BLaER1 treated with 17β-estradiol and CSF1 and Interleukin-3, amounts not matched to agents 10 nM and 100 nM (cell line): ENCODE measurements around the gene SUB1.
"Not testable (repeated sequence)": the region's sequence is repeated elsewhere in the genome, so short reads cannot be mapped to it uniquely, and the experiment has no call there.

Source experiments
- H3K27ac ChIP-seq, 11 experiments: shearing (Covaris generic); formaldehyde crosslinking; 2 replicates each; pipeline ENCODE4 v1.8.1; 2022
- H3K27me3 ChIP-seq, 11 experiments: shearing (Covaris generic); formaldehyde crosslinking; 2 replicates each; pipeline ENCODE4 v1.8.1; 2022
- H3K36me3 ChIP-seq, 11 experiments: shearing (Covaris generic); formaldehyde crosslinking; 2 replicates each; pipeline ENCODE4 v1.8.1; 2022
- H3K4me1 ChIP-seq, 10 experiments: shearing (Covaris generic); formaldehyde crosslinking; 2 replicates each; pipeline ENCODE4 v1.8.1; 2022
- H3K4me2 ChIP-seq, 11 experiments: shearing (Covaris generic); formaldehyde crosslinking; 2 replicates each; pipeline ENCODE4 v1.8.1; 2022
- H3K4me3 ChIP-seq, 10 experiments: shearing (Covaris generic); formaldehyde crosslinking; 2 replicates each; pipeline ENCODE4 v1.8.1; 2022
- H3K9ac ChIP-seq, 11 experiments: shearing (Covaris generic); formaldehyde crosslinking; 2 replicates each; pipeline ENCODE4 v1.8.1; 2022
- H3K9me3 ChIP-seq, 11 experiments: shearing (Covaris generic); formaldehyde crosslinking; replicated peaks in 1 of 11; 2 replicates each; pipeline ENCODE4 v1.8.1; 2022
- H4K20me1 ChIP-seq, 11 experiments: shearing (Covaris generic); formaldehyde crosslinking; 2 replicates each; pipeline ENCODE4 v1.8.1; 2022
- Cebpa-rat ChIP-seq, 11 experiments: shearing (Covaris generic); IDR thresholded peaks; 2 replicates each; pipeline ENCODE4 v1.8.1; 2022

Gene SUB1

DNA sequence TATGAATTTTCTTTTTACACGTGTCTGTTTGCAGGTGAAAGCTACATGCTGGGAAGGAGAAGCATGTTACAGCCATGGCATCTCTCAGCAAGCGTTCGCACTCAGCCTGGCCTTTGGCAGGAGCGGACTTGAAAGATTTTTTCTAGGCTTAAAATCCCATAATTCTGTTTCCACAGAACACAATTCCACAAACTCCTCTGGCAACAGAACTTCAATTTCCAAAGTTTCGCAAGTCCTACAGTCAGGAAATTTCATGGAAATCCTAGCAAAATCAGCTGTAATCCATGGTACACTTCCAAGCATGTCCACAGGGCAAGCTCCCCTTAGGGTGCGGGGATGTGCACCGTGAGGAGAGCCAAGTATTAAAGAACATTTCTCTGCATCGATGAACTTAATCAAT is 35.9 kb downstream of the SUB1 start:
- no peak for TF ChIP-seq Cebpa-rat (IDR thresholded peaks at IDR 0.05)
- Histone ChIP-seq H3K4me1 (peaks cover 0 to 6% (median 0%) of the 10 kb centered on the region in 10 experiments; a peak in 1 of 20 replicates), H3K27ac (no peak overlapping the region), H3K4me2 (no peak overlapping the region), H3K9ac (no peak overlapping the region), H3K4me3 (no peak overlapping the region), H3K36me3 (peaks cover 0 to 4% (median 0%) of the 10 kb centered on the region in 11 experiments; a peak in 1 of 22 replicates), H4K20me1 (no peaks in the 10 kb centered on the region), H3K27me3 (no peaks in the 10 kb centered on the region), H3K9me3 (no peaks in the 10 kb centered on the region)

DNA sequence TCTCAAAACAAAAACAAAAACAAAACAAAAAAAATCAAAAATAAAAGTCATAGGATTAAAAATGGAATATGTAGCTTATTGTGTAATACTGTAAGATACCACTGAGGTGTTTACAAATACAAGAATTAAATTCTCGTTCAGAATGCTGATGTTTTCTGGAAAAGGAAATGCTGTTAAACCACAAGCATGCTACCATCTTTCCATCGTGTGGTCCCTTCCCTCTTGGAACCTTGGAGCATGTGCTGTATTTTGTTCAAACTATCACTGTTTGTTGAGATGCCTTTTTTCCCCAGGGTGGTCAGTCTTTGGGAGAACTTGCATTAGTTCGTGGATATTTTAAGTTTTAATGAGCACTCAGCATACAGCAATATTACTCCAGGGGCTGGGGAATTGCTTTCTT is 39.7 kb downstream of the SUB1 start:
- Histone ChIP-seq H3K4me3 (no peak overlapping the region), H4K20me1 (no peaks in the 10 kb centered on the region), H3K36me3 (no peaks in the 10 kb centered on the region), H3K9ac (no peak overlapping the region), H3K27me3 (no peaks in the 10 kb centered on the region), H3K27ac (no peak overlapping the region), H3K9me3 (no peaks in the 10 kb centered on the region), H3K4me1 (peaks cover 0 to 6% (median 0%) of the 10 kb centered on the region in 10 experiments; a peak in 1 of 20 replicates), H3K4me2 (no peak overlapping the region)
- TF ChIP-seq Cebpa-rat (IDR thresholded peaks at IDR 0.05), result 0 out of 22 replicates have a peak, but pooled peaks of 2 of the 11 experiments have one; percentile 16 to 34

DNA sequence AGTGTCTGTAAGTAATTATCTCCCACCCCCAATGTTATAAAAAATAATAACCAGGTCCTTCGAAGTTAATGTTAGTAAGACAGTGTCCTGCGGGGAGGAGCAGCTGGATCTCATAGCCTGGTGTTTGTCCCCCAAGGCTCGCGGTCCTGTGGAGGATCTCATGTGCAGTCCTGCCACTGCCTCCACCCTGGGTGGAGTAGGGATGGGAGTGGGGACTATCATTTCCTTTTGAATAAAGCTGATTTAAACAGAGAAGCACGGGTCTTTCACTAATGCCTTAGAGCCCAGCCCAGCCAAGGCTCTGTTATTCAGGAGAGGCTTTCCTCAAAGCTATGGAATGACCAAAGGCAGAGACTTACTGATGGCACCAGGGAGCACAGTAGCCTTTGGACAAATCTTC is 40.2 kb downstream of the SUB1 start:
- H3K27me3 ChIP-seq, result no peaks in the 10 kb centered on the region

DNA sequence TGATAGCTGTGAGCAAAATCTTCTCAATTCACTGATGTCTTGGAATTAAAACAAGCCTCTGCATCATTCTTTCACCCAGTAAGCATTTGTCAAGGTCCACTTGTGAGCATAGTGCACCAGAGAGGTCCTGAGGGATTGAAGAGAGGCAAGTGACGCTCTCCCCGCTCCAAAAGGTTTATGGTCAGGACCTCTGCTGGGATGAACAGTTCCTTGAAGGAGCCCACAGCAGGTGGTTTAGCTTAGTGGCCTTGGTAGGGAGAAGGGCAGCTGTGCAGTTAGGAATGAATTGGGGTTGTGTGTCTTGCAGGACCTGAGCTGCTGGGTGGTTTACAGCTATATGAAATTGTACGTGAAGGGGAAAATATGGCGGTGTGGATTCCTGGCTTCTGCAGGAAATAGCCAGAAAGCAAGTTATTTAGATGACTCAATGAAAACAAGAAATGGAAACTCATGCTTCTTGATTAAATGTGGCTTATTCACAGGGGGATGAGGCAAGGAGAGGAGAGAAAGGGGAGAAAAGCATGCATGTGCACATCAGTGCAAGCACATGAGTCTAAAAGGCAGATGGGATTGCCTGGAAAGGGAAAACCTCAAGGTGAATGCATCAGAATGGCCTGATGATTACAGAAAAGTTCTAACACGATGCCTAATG is 42.0 kb downstream of the SUB1 start:
- H3K36me3 ChIP-seq, result no peaks in the 10 kb centered on the region
- no peak overlapping the region for H3K9ac ChIP-seq
- H3K27me3 ChIP-seq, result no peaks in the 10 kb centered on the region
- no peak overlapping the region for H3K27ac ChIP-seq
- no peaks in the 10 kb centered on the region for H3K9me3 ChIP-seq
- no peak overlapping the region for H3K4me3 ChIP-seq
- H4K20me1 ChIP-seq, result no peaks in the 10 kb centered on the region
- TF ChIP-seq Cebpa-rat (IDR thresholded peaks at IDR 0.05), result no peak
- H3K4me2 ChIP-seq, result no peak overlapping the region
- peaks cover 0 to 6% (median 0%) of the 10 kb centered on the region in 10 experiments; a peak in 1 of 20 replicates for H3K4me1 ChIP-seq

More for the DNA sequence above, 40.2 kb downstream of the SUB1 start:
- Histone ChIP-seq H4K20me1 (no peaks in the 10 kb centered on the region), H3K36me3 (no peaks in the 10 kb centered on the region), H3K4me2 (no peak overlapping the region), H3K9me3 (no peaks in the 10 kb centered on the region), H3K4me3 (no peak overlapping the region), H3K27ac (no peak overlapping the region), H3K4me1 (peaks cover 0 to 6% (median 0%) of the 10 kb centered on the region in 10 experiments; a peak in 1 of 20 replicates), H3K9ac (no peak overlapping the region)
- TF ChIP-seq Cebpa-rat (IDR thresholded peaks at IDR 0.05), result no peak

DNA sequence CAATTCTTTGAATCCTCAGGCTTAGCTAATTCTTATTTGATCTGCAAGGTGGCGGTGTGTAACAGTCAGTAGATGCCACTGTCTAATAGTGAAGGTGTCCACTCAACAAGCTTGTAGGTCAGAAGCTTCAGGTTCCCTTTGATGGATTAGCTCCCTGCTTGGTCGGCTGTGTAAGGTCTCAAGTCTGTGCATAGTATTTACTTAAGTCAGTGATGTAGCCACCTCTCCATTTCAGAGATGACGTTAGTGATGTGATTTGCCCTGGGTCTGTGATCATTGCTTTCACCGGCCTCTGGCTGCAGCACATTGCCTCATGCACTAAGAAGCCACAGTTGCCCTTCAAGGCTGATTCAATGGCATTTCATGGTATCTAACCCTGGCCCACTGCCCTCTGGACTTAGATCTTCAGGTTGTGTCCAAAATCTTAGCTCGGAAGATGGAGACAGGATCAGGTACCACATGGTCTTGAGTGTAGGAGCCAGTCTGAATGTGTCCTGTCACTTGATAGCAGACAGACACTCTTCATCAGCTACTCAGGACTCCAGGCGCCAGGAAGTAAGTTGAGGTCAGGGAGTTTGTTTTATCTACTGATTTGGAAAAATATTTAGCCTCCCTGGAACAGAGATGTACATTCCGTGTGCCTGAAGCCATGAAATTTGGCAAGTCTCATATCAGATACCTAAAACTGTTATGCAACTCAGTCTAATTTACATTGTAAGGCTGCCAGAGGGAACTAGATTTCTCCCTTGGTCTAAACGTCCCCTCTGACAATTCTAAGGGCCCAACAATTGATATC is 42.9 kb downstream of the SUB1 start:
- Histone ChIP-seq H3K9me3 (no peaks in the 10 kb centered on the region), H3K4me2 (no peak overlapping the region), H3K27ac (no peak overlapping the region), H3K27me3 (no peaks in the 10 kb centered on the region), H3K9ac (no peak overlapping the region), H3K36me3 (no peaks in the 10 kb centered on the region), H3K4me3 (no peak overlapping the region), H4K20me1 (no peaks in the 10 kb centered on the region), H3K4me1 (peaks cover 0 to 6% (median 0%) of the 10 kb centered on the region in 10 experiments; a peak in 1 of 20 replicates)
- TF ChIP-seq Cebpa-rat (IDR thresholded peaks at IDR 0.05), result no peak

DNA sequence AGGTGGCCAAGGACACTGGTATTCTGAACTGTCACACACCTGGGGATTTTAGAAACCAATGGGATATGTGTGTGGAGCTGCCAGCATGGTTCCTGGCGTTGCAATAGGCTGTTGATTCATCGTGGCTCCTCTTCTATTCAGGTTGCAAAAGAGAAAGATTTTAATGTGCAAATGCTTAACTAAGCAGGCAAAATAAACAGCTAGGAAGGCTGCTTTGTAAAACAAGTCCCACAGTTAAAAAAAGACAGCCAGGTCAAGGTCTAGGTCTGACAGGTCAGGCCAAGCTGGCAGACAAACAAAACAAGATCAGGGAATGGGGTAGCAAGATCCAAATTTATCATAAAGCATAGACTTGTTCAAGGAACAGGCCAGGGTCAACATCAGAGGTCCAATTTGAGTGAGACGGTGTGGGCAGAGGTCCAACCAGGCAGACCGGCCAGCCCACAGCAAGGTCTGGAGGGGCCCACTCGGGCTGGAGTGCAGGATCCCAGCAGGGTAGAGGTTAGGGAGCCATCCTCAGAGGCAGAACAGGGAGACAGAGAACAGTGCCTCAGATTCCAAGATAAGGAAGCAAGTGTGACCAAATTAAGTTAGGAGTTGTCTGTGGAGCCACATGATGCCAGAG is 45.6 kb downstream of the SUB1 start:
- Histone ChIP-seq H3K27me3 (no peaks in the 10 kb centered on the region), H3K27ac (no peak overlapping the region), H3K4me2 (no peak overlapping the region), H4K20me1 (no peaks in the 10 kb centered on the region), H3K9ac (no peak overlapping the region), H3K4me1 (no peaks in the 10 kb centered on the region), H3K9me3 (no peaks in the 10 kb centered on the region), H3K36me3 (no peaks in the 10 kb centered on the region), H3K4me3 (no peak overlapping the region)
- TF ChIP-seq Cebpa-rat (IDR thresholded peaks at IDR 0.05), result no peak

DNA sequence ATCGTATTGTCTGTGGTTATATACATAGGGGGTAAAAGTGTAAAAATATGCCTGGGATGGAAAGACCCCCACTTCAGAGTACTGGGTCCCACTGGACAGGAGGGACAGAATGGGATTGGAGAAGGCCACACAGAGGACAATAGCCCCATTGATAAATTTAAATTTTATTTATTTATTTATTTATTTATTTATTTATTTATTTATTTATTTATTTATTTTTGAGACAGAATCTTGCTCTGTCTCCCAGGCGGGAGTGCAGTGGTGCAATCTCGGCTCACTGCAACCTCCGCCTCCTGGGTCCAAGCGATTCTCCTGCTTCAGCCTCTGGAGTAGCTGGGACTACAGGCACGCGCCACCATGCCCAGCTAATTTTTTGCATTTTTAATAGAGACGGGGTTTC is 47.7 kb downstream of the SUB1 start:
- not testable (repeated sequence) for H3K4me2 ChIP-seq, H3K4me3 ChIP-seq, H3K9ac ChIP-seq, H3K4me1 ChIP-seq, H3K9me3 ChIP-seq, H3K27ac ChIP-seq, H3K27me3 ChIP-seq, H4K20me1 ChIP-seq, H3K36me3 ChIP-seq

DNA sequence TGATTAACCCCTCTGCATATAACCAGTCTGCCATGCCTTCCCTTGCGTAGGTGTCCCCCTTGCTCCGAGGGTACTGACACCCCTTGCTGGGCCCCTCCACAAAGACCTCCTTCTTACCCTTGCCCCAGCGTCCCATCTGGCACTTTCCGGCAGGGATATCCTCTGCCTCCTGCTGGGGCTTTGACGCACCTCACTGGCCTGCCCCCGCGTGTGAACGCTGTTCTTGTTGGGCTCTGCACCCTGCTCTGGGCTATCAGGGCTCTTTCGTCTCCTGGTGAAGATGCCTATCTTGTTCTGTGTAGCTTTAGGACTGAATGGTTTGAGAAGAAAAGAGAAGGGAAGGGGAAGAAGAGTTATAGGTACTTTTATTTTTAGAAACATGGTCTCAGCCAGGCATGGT is 53.0 kb downstream of the SUB1 start:
- H4K20me1 ChIP-seq, result no peaks in the 10 kb centered on the region
- TF ChIP-seq Cebpa-rat (IDR thresholded peaks at IDR 0.05), result no peak
- H3K4me1 ChIP-seq, result no peaks in the 10 kb centered on the region
- no peak overlapping the region for H3K9ac ChIP-seq
- no peaks in the 10 kb centered on the region for H3K36me3 ChIP-seq
- H3K27me3 ChIP-seq, result no peaks in the 10 kb centered on the region
- no peak overlapping the region for H3K4me3 ChIP-seq
- no peak overlapping the region for H3K4me2 ChIP-seq
- no peak overlapping the region for H3K27ac ChIP-seq
- H3K9me3 ChIP-seq, result no peaks in the 10 kb centered on the region

DNA sequence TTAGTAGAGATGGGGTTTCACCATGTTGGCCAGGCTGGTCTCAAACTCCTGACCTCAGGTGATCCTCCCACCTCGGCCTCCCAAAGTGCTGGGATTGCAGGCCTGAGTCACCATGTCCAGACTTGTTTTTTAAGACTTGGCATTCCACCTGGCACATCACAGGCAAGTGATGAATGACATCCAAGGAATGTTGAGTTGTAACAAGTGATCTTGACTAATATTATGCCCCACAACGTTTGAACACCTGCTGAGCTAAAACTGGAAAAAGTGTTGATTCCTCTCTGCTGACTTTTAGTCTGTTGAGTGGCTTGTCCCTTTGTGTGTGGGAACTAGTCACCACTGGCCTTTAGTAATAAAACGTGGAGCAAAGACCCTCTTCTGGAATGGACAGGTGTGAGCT is 54.6 kb downstream of the SUB1 start:
- H3K27ac ChIP-seq, result no peak overlapping the region
- no peaks in the 10 kb centered on the region for H4K20me1 ChIP-seq
- H3K4me3 ChIP-seq, result no peak overlapping the region
- H3K36me3 ChIP-seq, result no peaks in the 10 kb centered on the region
- no peaks in the 10 kb centered on the region for H3K9me3 ChIP-seq
- no peaks in the 10 kb centered on the region for H3K4me1 ChIP-seq
- H3K9ac ChIP-seq, result no peak overlapping the region
- TF ChIP-seq Cebpa-rat (IDR thresholded peaks at IDR 0.05), result no peak
- H3K27me3 ChIP-seq, result no peaks in the 10 kb centered on the region
- H3K4me2 ChIP-seq, result no peak overlapping the region
